HEK293 (cell line): ENCODE results near the gene AHSA1.

ENCODE experiments used
- ATF2 ChIP-seq: fragments of 450-650 bp; formaldehyde crosslinking; IDR thresholded peaks from 2 replicates; pipeline ENCODE4 v1.5.1; 2016; ENCODE audit warnings: missing biosample characterization, missing genetic modification characterization, low read depth
- HIC1 ChIP-seq: fragments of 450-650 bp; formaldehyde crosslinking; IDR thresholded peaks from 2 replicates; pipeline ENCODE4 v1.5.1; 2016; ENCODE audit warnings: missing biosample characterization, missing genetic modification characterization
- HOXD13 ChIP-seq: sonication (generic); formaldehyde crosslinking; IDR thresholded peaks from 2 replicates; pipeline ENCODE4 v1.8.0; 2022; ENCODE audit warnings: missing genetic modification reagents, borderline replicate concordance
- PATZ1 ChIP-seq: fragments of 450-650 bp; formaldehyde crosslinking; IDR thresholded peaks from 2 replicates; pipeline ENCODE4 v1.5.1; 2016; ENCODE audit warnings: missing biosample characterization, missing genetic modification characterization
- PRDM10 ChIP-seq: fragments of 450-650 bp; formaldehyde crosslinking; IDR thresholded peaks from 2 replicates; pipeline ENCODE4 v1.5.1; 2016; ENCODE audit warnings: missing biosample characterization, missing genetic modification characterization
- RBAK ChIP-seq: fragments of 450-650 bp; formaldehyde crosslinking; IDR thresholded peaks from 2 replicates; pipeline ENCODE4 v1.5.1; 2016; ENCODE audit warnings: missing biosample characterization, missing genetic modification characterization
- SALL2 ChIP-seq: fragments of 450-650 bp; formaldehyde crosslinking; IDR thresholded peaks from 2 replicates; pipeline ENCODE4 v1.5.0; 2017; ENCODE audit warnings: missing biosample characterization, mild to moderate bottlenecking, missing genetic modification characterization, borderline replicate concordance
- SETDB1 ChIP-seq: IDR thresholded peaks from one replicate; pipeline ENCODE4 v1.6.1; 2017; ENCODE audit warnings: mild to moderate bottlenecking, low read length, moderate library complexity, mixed read lengths; ENCODE audit not compliant: insufficient read length
- SP3 ChIP-seq: fragments of 450-650 bp; formaldehyde crosslinking; IDR thresholded peaks from 2 replicates; pipeline ENCODE4 v1.5.1; 2016; ENCODE audit warnings: missing biosample characterization, missing genetic modification characterization
- YY2 ChIP-seq: fragments of 450-650 bp; formaldehyde crosslinking; IDR thresholded peaks from 2 replicates; pipeline ENCODE4 v1.5.1; 2016; ENCODE audit warnings: missing biosample characterization, missing genetic modification characterization
- ZFHX2 ChIP-seq: fragments of 450-650 bp; formaldehyde crosslinking; conservative IDR thresholded peaks from 2 replicates; pipeline ENCODE4 v1.5.1; 2016; ENCODE audit warnings: missing biosample characterization, missing genetic modification characterization
- ZNF266 ChIP-seq: fragments of 450-650 bp; formaldehyde crosslinking; IDR thresholded peaks from 2 replicates; pipeline ENCODE4 v1.5.1; 2016; ENCODE audit warnings: missing biosample characterization, missing genetic modification characterization, low read depth
- ZNF555 ChIP-seq: fragments of 450-650 bp; formaldehyde crosslinking; conservative IDR thresholded peaks from 2 replicates; pipeline ENCODE4 v1.5.1; 2017; ENCODE audit warnings: missing biosample characterization, mild to moderate bottlenecking, missing genetic modification characterization, inconsistent platforms
- ZNF580 ChIP-seq: fragments of 450-650 bp; formaldehyde crosslinking; IDR thresholded peaks from 2 replicates; pipeline ENCODE4 v1.5.1; 2016; ENCODE audit warnings: missing biosample characterization, missing genetic modification characterization
- ZNF585B ChIP-seq: fragments of 450-650 bp; formaldehyde crosslinking; IDR thresholded peaks from 2 replicates; pipeline ENCODE4 v1.5.1; 2016; ENCODE audit warnings: missing biosample characterization, missing genetic modification characterization
- ZNF660 ChIP-seq: fragments of 450-650 bp; IDR thresholded peaks from 2 replicates; pipeline ENCODE4 v1.5.1; 2018; ENCODE audit warnings: missing biosample characterization, mild to moderate bottlenecking, missing genetic modification characterization
- ZNF670 ChIP-seq: fragments of 450-650 bp; formaldehyde crosslinking; IDR thresholded peaks from 2 replicates; pipeline ENCODE4 v1.5.1; 2016; ENCODE audit warnings: missing biosample characterization, missing genetic modification characterization, low read depth
- ZNF692 ChIP-seq: fragments of 450-650 bp; formaldehyde crosslinking; IDR thresholded peaks from 2 replicates; pipeline ENCODE4 v1.5.1; 2016; ENCODE audit warnings: missing biosample characterization, missing genetic modification characterization
- ZNF768 ChIP-seq: fragments of 450-650 bp; formaldehyde crosslinking; IDR thresholded peaks from 2 replicates; pipeline ENCODE4 v1.5.1; 2018; ENCODE audit warnings: missing biosample characterization, mild to moderate bottlenecking, missing genetic modification characterization
- ZNF785 ChIP-seq: fragments of 450-650 bp; formaldehyde crosslinking; IDR thresholded peaks from 2 replicates; pipeline ENCODE4 v1.5.1; 2016; ENCODE audit warnings: missing biosample characterization, missing genetic modification characterization
- ZNF843 ChIP-seq: fragments of 450-650 bp; formaldehyde crosslinking; IDR thresholded peaks from 2 replicates; pipeline ENCODE4 v1.5.1; 2016; ENCODE audit warnings: missing biosample characterization, missing genetic modification characterization
- ZSCAN18 ChIP-seq: fragments of 450-650 bp; formaldehyde crosslinking; IDR thresholded peaks from 2 replicates; pipeline ENCODE4 v1.5.1; 2016; ENCODE audit warnings: missing biosample characterization, missing genetic modification characterization

Gene AHSA1

GRCh38 chr14:77457522-77458248 is at the start of gene AHSA1, which contains the start of gene VIPAS39 (continued):
- TF ChIP-seq ZNF660 (tag by site-specific recombination) (peak; percentile 27), ZSCAN18 (tag by site-specific recombination) (no peak), ZNF692 (no peak), ATF2 (tag by site-specific recombination) (no peak), ZNF555 (no peak), SETDB1 (no peak), ZNF785 (no peak), YY2 (tag by site-specific recombination) (0 out of 2 replicates have a peak, but pooled peaks have one; percentile 19), ZFHX2 (peak; percentile 64), RBAK (tag by site-specific recombination) (no peak), PATZ1 (peak; percentile 37; the same call in 1 of the 2 replicates), ZNF580 (tag by site-specific recombination) (peak; percentile 80), PRDM10 (tag by site-specific recombination) (peak; percentile 21; the same call in 1 of the 2 replicates), HOXD13 (CRISPR knock-in tag) (peak; percentile 100), SALL2 (no peak), HIC1 (no peak), ZNF768 (tag by site-specific recombination) (peak; percentile 87; the same call in 1 of the 2 replicates), ZNF843 (tag by site-specific recombination) (0 out of 2 replicates have a peak, but pooled peaks have one; percentile 25), SP3 (tag by site-specific recombination) (peak; percentile 97), ZNF585B (tag by site-specific recombination) (no peak), ZNF670 (no peak), ZNF266 (tag by site-specific recombination) (no peak)
